Amniotic epithelial cell (primary cell): ENCODE data around the gene FBP1.

Experiments
- DNase-seq: peaks from one replicate; pipeline ENCODE4 v3.0.0-alpha.2; 2010; ENCODE audit warnings: low read depth

FBP1 gene

DNA sequence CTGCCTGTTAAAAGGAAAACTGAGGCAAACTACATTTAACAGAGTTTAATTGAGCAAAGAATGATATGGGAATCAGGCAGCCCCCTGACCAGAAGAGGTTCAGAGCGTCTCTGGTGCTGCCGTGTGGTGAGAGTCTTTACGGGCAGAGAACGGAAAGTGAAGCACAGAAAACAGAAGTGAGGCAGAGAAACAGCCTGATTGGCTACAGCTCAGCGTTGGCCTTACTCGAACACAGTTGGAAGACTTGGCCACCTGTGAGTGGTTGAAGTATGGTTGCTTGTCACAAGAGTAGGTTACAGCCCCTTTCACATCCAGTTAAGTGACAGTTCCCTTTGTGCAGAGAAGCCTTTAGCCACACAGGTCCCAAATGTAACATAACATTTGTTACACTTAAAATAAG is 16.9 kb upstream of the FBP1 start:
- peak; percentile 21 for DNase-seq

- DNase-seq: no peak
Measured at GRCh38 chr9:94655739-94656138, 16.4 kb upstream of the FBP1 start.

- no peak for DNase-seq
Measured at GRCh38 chr9:94654165-94654894, 15.0 kb upstream of the FBP1 start.

DNA sequence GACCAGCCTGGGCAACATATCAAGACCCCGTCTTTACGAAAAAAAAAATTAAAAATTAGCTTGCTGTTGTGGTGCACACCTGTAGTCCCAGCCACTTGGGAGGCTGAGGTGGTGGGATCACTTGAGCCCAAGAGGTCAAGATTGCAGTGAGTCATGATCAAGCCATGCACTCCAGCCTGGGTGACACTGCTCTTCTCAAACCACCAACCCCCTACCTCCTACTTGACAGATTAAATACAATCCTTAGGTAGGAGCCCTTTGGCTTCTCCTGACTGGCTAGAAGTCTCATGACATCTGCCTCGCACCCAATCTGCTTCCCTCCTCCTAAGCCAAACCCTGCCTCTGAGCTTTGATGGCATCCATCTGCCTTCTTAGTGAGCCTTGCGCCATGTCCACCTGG is 11.6 kb upstream of the FBP1 start:
- DNase-seq: no peak

DNA sequence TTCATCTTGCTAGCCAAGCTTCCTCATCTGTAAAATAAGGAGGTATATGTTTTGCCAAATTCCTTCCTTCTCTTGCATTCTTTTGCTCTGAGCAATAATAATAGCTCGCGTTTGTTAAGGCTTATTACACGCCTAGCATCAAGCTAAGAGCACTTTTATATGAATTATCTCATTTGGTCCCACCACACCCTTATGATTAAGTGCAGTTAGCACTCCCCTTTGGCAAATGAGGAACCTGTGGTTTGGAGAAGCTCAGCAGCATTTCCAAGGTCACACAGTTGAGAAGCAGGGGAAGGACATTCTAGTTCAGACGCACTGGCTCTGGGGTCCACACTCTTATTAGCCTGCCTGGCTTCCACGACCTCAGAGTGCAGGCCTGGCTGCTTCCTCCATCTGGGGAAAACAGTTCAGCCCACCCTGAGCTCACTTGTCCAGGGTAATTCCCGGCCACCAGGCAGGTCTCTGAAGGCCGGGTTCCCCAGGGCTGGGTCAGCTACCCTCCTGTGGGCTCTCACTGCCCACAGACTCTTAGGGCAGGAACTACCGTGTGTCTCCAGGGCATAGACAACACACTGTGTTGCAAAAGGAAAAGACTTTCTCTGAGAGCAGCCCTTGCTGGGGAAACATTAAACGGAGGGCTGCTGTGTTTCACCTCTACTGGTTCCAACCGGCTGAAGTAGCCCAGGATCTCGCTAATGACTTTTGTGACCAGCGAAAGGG is 9.9 kb upstream of the FBP1 start:
- DNase-seq: peak; percentile 17

DNA sequence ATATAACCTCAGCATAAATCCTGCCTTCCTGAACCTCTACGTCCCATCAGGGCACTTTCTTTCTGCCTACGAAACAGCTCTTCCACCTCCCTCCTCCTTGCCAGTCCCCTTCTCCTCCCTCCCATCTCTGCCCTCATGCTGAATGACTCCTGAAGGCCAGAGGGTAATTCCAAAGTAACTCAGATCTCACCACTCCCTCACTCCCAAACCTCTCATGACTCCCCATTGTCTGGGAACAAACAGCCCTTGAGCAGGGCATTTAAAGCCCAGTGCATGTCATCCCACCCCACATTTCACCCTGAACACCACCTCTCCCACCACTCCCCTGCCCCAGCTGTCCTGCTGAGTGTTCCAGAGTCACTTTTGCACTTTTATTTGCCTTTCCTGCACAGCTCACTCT is 8.9 kb upstream of the FBP1 start:
- no peak for DNase-seq

- DNase-seq: no peak
Measured at GRCh38 chr9:94645901-94646300, 6.6 kb upstream of the FBP1 start.

- no peak for DNase-seq
Measured at GRCh38 chr9:94644543-94644942, 5.2 kb upstream of the FBP1 start.

- no peak for DNase-seq
Measured at GRCh38 chr9:94643741-94644140, 4.4 kb upstream of the FBP1 start.

- DNase-seq: peak; percentile 20
Measured at GRCh38 chr9:94643176-94643575, 3.9 kb upstream of the FBP1 start.

DNA sequence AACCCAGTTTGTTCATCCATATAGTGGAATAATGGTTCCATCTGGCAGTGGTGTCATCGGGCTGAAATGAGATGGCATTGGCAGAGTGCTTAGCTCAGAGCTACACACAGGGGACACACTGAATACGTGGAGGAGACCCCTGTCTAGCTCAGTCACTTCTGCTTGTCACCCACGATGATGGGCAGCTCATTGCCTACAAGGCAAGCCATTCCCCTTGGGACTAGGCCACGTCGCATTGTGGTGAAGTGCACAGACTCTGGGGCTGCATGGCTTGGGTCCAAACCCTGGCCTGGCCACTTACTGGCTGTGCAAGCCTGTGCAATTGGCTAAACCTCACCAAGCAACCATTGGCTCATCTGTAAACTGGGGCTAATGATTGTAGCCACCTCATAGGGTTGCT is 3.2 kb upstream of the FBP1 start:
- no peak for DNase-seq

- DNase-seq: no peak
Measured at GRCh38 chr9:94639999-94640376, 670 bp upstream of the FBP1 start.

DNA sequence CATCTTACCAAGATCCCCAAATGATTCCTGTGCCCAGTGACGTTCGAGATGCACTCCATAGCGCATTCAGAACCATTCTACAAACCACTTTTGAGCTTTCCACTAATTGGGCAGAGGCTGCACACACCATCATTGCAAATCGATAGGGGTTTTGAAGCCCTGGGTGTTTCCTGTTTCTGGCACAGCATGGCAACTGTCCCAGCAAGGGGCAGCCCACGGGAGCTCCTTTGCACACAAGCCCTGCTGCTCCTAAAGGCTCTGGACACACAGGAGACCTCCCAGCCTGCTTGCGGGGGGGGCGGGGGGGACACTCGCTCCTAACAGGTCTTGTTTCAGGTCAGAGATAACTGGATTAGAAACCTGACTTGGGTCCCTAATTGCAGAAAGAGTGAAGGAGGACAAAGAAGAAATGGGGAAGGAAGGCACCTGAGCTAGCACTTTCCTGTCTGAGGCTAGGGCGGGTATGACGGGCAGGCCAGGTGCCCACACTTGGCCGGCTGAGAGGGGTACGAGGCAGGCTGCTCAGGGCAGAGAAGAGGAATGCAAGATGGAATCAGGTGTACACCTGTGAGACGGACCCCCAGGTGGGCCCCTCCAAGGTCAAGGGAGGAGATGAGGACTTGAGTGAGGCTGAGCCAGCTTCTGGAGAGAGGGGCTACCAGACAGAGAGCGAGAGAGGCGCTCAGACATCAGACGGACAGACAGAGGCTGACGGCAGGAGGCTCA is 820 bp downstream of the FBP1 start:
- no peak for DNase-seq

GRCh38 chr9:94632737-94633136 is 6.6 kb downstream of the FBP1 start:
- DNase-seq: no peak

- no peak for DNase-seq
Measured at GRCh38 chr9:94631599-94631998, 7.7 kb downstream of the FBP1 start.

DNA sequence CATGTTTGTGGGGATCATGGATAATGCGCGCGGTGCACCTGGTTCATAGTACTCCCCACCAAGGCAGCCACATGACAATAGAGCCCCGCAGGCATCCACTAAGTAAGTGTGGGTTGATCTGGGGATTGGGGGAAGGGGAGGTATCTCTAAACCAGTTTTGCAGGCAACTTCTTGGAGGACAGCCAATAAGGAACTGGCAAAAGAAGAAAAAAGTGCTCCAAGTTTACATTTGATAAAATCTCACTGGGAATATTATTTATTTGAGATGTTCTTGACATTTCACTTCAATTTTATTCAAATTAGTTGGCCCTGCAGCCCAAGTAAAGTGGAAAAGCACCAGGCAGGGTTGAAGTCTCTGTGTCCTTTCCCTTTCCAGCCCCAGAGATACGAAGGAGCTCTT is 8.5 kb downstream of the FBP1 start:
- DNase-seq: no peak

DNA sequence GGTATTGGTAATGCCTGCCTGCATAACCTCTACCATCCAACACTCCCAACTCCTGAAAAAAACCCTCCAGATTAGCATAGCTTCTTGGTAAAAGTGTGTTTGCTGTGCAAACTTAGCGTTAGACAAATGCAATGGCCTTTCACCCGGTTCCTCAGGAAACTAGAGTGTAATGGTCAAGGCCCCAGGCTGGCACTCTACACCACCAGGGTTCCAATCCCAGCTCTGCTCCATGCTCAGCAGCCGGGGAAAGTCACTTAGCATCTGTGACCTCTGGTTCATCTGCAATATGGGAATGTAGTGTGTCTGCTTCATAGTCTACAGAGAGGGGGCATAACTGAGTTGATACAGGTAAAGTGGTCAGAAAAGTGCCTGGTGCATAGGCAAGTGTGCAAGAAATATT is 9.0 kb downstream of the FBP1 start:
- DNase-seq: no peak

- DNase-seq: no peak
Measured at GRCh38 chr9:94627287-94627686, 12.0 kb downstream of the FBP1 start.

GRCh38 chr9:94625835-94626234 is 13.5 kb downstream of the FBP1 start:
- no peak for DNase-seq

DNA sequence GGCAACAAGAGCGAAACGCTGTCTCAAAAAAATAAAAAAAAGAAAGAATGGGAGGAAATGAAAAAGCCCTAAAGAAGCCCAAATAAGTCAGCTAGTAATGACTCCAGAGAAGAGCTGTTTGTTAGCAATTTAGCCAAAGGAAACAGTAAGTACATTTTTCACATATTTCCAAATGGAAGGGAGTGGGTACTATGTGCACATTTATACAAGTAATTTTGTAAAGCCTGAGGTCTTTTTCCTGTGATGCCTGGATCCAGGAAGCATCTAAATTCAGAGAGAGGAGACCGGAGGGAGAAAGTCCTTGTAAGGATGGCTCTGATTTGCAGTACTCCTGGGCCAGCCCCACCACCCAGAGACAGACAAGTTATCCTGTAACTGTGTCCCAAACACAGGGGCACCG is 14.7 kb downstream of the FBP1 start:
- no peak for DNase-seq

DNA sequence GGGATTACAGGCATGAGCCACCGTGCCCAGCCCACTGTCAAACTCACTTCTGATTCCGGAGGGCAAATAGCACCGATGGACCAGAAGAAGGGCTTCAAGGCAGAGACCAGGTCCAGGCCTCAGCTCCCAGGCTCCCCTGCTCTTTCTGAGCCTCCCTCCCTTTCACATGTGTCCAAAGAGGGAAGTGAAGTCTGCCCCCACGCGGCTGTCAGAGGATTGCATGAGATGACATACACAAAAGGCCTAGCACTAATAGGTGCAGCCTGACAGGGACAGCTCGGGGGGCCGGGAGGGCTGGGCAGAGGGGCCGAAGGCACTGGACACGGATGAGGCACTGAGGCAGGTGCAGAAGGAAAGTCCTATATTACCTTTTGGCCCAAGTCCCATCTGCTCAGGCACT is 16.1 kb downstream of the FBP1 start:
- peak; percentile 37 for DNase-seq

DNA sequence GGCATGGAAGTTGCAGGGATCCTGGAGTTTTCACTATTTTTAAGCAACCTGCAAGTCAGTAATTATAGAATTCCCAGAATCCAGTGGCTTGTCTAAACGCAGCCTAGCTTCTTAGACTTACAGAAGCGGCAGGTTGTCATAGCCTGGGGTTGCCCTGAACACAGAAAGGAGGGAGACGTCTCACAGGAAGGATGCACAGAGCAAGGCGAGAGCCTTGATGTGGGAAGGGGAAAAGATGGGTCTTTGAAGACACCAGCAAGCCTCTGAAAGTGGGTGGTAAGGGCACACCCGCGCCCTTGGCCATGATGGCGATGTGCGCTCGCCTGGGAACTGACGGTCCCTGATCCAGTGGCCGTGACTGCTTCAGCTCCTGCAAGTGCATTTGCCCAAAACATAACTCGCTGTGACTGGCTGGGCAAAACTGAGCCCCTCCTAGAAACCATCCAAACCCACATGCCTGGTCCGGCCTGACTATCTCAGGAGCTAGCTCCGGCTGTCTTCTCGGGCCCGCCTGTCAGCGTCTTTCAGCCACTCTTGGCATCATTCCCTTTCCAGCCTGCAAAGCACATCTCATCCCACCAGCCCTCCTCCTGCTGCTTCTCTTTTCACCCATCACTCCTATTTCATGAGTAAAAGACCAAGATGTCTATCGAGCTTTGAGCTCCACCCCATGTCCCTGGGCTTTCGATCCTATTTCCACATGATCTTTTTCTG is 17.1 kb downstream of the FBP1 start:
- no peak for DNase-seq

DNA sequence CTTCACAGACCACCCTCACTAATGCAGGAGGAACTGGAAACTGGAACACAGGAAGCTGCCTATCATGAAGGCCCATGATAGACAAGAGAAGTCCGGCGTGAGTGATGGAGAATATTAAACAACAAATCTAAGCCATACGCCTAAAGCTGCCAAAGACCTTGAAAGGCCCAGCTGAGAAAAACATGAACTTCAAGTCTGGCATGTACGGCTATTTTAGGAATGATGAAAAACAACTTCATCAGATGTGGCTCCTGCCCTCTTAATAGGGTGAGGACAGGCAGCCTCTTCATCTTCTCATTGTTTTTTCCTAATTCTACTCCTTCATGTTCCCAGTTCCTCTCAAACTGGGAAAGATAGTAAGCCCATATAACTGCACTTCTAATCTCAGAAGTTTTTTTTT is 20.3 kb downstream of the FBP1 start:
- DNase-seq: no peak
